ENCODE data around the gene TARM1.

TARM1 gene

GRCh38 chr19:54045771-54046170, 35.4 kb downstream of the TARM1 start:
- ATAC-seq, result no peak
- TF ChIP-seq CSDC2 (CRISPR knock-in tag; IDR thresholded peaks at IDR 0.05), result no peak
- TF ChIP-seq ESRRG (CRISPR knock-in tag; IDR thresholded peaks at IDR 0.05), result no peak
- TF ChIP-seq ZNF8 (CRISPR knock-in tag; IDR thresholded peaks at IDR 0.05), result no peak
- TF ChIP-seq POU6F1 (CRISPR knock-in tag; IDR thresholded peaks at IDR 0.05; ENCODE audit: borderline replicate concordance, low read depth), result no peak
- TF ChIP-seq ZNF565 (CRISPR knock-in tag; conservative IDR thresholded peaks at IDR 0.05; ENCODE audit: low read depth), result no peak

GRCh38 chr19:54042989-54043388, 38.2 kb downstream of the TARM1 start:
- ATAC-seq, result no peak
- TF ChIP-seq ZFP30 (CRISPR knock-in tag; IDR thresholded peaks at IDR 0.05) (no peak), RARB (CRISPR knock-in tag; IDR thresholded peaks at IDR 0.05) (no peak), PATZ1 (CRISPR knock-in tag; IDR thresholded peaks at IDR 0.05; ENCODE audit: borderline replicate concordance) (no peak), TSHZ2 (CRISPR knock-in tag; IDR thresholded peaks at IDR 0.05) (no peak), BACH2 (CRISPR knock-in tag; IDR thresholded peaks at IDR 0.05; ENCODE audit: borderline replicate concordance) (no peak), ZC3H10 (CRISPR knock-in tag; IDR thresholded peaks at IDR 0.05) (no peak), ARNTL (CRISPR knock-in tag; IDR thresholded peaks at IDR 0.05; ENCODE audit: borderline replicate concordance, low read depth) (no peak), CSRNP3 (CRISPR knock-in tag; IDR thresholded peaks at IDR 0.05) (no peak), ESRRG (CRISPR knock-in tag; IDR thresholded peaks at IDR 0.05) (no peak), ZNF8 (CRISPR knock-in tag; IDR thresholded peaks at IDR 0.05) (no peak)

- no peak; the same call in 2 of the 3 replicates for ATAC-seq
- TF ChIP-seq ZNF8 (CRISPR knock-in tag; IDR thresholded peaks at IDR 0.05), result no peak
Observed at GRCh38 chr19:54041969-54042606, 39.1 kb downstream of the TARM1 start.

- no peak for ATAC-seq
- no peak for TF ChIP-seq ZFP3 (CRISPR knock-in tag; IDR thresholded peaks at IDR 0.05)
- no peak for TF ChIP-seq POU6F1 (CRISPR knock-in tag; IDR thresholded peaks at IDR 0.05; ENCODE audit: borderline replicate concordance, low read depth)
- TF ChIP-seq ISL1 (CRISPR knock-in tag; IDR thresholded peaks at IDR 0.05), result no peak
- no peak for TF ChIP-seq GLIS3 (CRISPR knock-in tag; IDR thresholded peaks at IDR 0.05)
- TF ChIP-seq CSRNP3 (CRISPR knock-in tag; IDR thresholded peaks at IDR 0.05), result no peak
- no peak for TF ChIP-seq PPARA (CRISPR knock-in tag; IDR thresholded peaks at IDR 0.05; ENCODE audit: borderline replicate concordance)
- TF ChIP-seq OSR1 (CRISPR knock-in tag; IDR thresholded peaks at IDR 0.05), result no peak
- no peak for TF ChIP-seq TOX (CRISPR knock-in tag; IDR thresholded peaks at IDR 0.05; ENCODE audit: borderline replicate concordance)
- no peak for TF ChIP-seq CSDC2 (CRISPR knock-in tag; IDR thresholded peaks at IDR 0.05)
- TF ChIP-seq TSHZ2 (CRISPR knock-in tag; IDR thresholded peaks at IDR 0.05), result no peak
- TF ChIP-seq ZNF70 (CRISPR knock-in tag; IDR thresholded peaks at IDR 0.05), result no peak
Observed at GRCh38 chr19:54040003-54040402, 41.2 kb downstream of the TARM1 start.
